Kasumi-1 (cell line): ENCODE measurements around the gene GTF2A1L.
A peak's percentile ranks its signal among the peaks of the same experiment; 100 is the strongest.
"Not testable (repeated sequence)": the region's sequence is repeated elsewhere in the genome, so short reads cannot be mapped to it uniquely, and the experiment has no call there.

Source experiments
- DNase-seq, 2 experiments: peaks; one replicate each; lab custom pipeline; 2025; lab: John Stamatoyannopoulos, UW

GTF2A1L gene

GRCh38 chr2:48613211-48613610 is 4.4 kb upstream of the GTF2A1L start:
- DNase-seq, result no peak

- not testable (repeated sequence) for DNase-seq
Measured at GRCh38 chr2:48614581-48614980, 3.1 kb upstream of the GTF2A1L start.

- no peak for DNase-seq
Measured at GRCh38 chr2:48619526-48619925, 1.9 kb downstream of the GTF2A1L start.

GRCh38 chr2:48620604-48621003 is 2.9 kb downstream of the GTF2A1L start:
- DNase-seq, result no peak

GRCh38 chr2:48622691-48623090 is 5.0 kb downstream of the GTF2A1L start:
- DNase-seq, result not testable (repeated sequence)

GRCh38 chr2:48624696-48625095 is 7.0 kb downstream of the GTF2A1L start:
- DNase-seq, result no peak

GRCh38 chr2:48626047-48626446 is 8.4 kb downstream of the GTF2A1L start:
- no peak for DNase-seq

GRCh38 chr2:48633143-48633542 is 15.5 kb downstream of the GTF2A1L start:
- no peak for DNase-seq

GRCh38 chr2:48635786-48636185 is 18.1 kb downstream of the GTF2A1L start:
- DNase-seq, result no peak

- no peak for DNase-seq
Measured at GRCh38 chr2:48638261-48638660, 20.6 kb downstream of the GTF2A1L start.

- no peak for DNase-seq
Measured at GRCh38 chr2:48651158-48651790, 33.6 kb downstream of the GTF2A1L start.

GRCh38 chr2:48668992-48669391 is 51.3 kb downstream of the GTF2A1L start:
- DNase-seq, result no peak

- no peak for DNase-seq
Measured at GRCh38 chr2:48673581-48673980, 55.9 kb downstream of the GTF2A1L start.

- no peak for DNase-seq
Measured at GRCh38 chr2:48674933-48675332, 57.3 kb downstream of the GTF2A1L start.

- DNase-seq, result peak; percentile 27 to 35
Measured at GRCh38 chr2:48677450-48677849, 59.8 kb downstream of the GTF2A1L start.

GRCh38 chr2:48685126-48685525 is 67.5 kb downstream of the GTF2A1L start:
- DNase-seq, result no peak

- no peak for DNase-seq
Measured at GRCh38 chr2:48691935-48692691, 74.5 kb downstream of the GTF2A1L start.

GRCh38 chr2:48693066-48693465 is 75.4 kb downstream of the GTF2A1L start:
- no peak for DNase-seq

- DNase-seq, result no peak
Measured at GRCh38 chr2:48693645-48694044, 76.0 kb downstream of the GTF2A1L start.

- no peak for DNase-seq
Measured at GRCh38 chr2:48694149-48694548, 76.5 kb downstream of the GTF2A1L start.

GRCh38 chr2:48695991-48696390 is 78.3 kb downstream of the GTF2A1L start:
- DNase-seq, result no peak

- DNase-seq, result no peak
Measured at GRCh38 chr2:48696881-48697280, 79.2 kb downstream of the GTF2A1L start.

GRCh38 chr2:48699348-48699930 is 81.8 kb downstream of the GTF2A1L start:
- no peak for DNase-seq
